Measurements from ENCODE around the gene SGCA. TPM values are rescaled to one million over a fixed set of nuclear protein-coding genes. Genes with fewer than 3 reads are reported as not detected.
A peak's percentile ranks its signal among the peaks of the same experiment; 100 is the strongest.

Gene SGCA
- polyA plus RNA-seq, 4 donors, result 0.82 to 1.2 (median 0.89) TPM

DNA sequence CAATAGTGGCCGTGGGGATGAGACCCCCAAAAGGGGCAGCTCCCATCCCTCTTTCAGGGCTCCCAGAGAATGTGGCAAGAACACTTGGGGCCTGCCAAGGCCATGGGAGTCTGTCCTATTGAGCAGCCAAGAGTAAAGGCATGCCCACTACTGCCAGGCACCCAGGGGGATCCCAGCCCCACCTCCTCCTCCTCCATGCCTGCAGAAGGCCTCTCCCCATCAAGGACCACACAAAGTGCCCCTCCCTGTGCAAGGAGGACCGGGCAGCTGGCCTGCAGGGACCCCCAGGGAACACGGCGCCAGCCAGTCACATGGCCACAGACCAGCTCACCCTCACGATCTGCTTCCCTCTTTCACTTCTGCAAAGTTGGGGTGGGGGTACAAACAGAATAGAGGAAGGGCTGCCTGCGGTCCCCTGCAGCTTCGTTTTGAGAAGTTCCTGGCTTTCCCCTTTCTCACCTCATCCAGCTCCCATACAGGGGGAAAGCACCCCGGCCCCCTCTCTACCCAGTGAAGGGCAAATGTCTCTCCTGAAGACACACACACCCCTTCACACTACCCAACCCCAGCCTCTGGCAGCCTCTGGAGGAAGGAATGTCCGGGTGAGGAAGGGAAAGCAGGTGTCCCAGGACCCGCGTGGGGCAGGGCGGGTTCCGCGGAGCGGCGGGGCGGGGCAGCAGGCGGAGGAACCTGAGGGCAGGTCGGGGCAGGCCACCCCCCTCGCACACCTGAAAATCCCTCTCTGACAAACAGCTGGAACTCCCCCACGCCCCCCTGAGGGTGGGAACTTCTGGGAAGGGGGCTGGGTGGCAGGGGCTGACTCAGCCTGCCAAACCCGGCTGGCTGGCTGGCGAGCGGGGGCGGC, 17.3 kb upstream of the SGCA start:
- no peak for DNase-seq (ENCODE audit: low read depth in 4 of 4, low spot score in 2 of 4)

DNA sequence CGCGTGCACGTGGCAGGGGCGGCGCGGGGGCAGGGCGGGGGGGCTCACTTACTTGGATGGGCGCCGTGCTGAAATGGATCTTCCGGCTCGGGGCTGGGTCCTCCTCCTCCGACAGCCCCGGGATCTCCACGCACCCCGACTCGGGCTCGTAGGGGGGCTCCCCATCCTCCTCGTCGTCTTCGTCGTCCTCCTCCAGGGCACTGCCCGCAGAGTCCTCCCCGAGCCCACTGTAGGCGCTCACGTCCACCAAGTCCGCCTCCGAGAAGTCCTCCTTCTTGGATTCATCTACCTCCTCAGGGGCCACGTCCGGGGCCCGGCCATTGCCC, 16.8 kb upstream of the SGCA start:
- DNase-seq (ENCODE audit: low read depth in 4 of 4, low spot score in 2 of 4), result no peak

DNA sequence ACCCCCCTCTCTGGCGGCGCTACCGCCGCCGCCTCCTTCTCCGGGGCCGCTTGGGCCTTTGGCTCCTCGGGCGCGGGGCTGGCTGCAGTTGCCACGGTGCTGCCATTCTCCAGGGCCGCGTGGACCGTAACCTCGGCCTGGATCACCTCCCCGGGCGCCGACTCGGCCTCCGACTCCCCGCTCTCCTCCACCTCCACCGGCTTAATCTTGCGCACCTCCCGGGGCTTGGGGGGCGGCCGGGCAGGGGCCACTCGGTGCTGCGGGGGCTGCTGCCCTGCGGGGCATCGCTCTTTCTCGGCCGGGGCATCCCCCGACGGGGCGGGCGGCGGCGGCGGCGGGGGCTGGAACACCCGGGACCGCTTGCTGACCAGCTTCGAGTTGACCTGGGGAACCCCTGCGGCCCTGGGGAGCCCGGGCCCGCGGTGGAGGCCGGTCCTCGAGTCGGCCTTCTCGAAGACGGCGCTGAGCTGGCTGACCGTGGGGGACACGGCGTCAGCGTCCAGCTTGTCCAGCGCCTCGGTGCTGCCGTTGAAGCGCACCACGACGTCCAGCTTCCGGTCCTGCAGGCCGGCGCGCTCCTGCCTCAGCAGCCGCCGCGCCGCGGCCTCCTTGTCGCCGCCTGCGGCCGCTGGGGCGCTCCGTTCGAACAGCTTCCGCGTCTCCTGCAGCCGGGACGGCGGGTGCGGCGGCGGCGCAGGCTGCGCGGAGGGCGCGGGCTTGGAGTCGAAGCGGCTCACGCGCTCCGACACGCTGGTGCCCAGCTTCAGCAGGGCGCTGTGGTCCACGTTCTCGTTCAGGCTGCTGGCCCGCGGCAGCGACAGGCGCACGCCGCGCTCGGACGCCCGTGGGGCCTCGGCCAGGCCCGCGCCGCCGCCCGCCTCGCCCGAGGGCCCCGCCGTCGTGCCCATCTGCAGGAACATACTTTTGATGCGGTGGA, 16.1 kb upstream of the SGCA start:
- no peak for DNase-seq (ENCODE audit: low read depth in 4 of 4, low spot score in 2 of 4)

DNA sequence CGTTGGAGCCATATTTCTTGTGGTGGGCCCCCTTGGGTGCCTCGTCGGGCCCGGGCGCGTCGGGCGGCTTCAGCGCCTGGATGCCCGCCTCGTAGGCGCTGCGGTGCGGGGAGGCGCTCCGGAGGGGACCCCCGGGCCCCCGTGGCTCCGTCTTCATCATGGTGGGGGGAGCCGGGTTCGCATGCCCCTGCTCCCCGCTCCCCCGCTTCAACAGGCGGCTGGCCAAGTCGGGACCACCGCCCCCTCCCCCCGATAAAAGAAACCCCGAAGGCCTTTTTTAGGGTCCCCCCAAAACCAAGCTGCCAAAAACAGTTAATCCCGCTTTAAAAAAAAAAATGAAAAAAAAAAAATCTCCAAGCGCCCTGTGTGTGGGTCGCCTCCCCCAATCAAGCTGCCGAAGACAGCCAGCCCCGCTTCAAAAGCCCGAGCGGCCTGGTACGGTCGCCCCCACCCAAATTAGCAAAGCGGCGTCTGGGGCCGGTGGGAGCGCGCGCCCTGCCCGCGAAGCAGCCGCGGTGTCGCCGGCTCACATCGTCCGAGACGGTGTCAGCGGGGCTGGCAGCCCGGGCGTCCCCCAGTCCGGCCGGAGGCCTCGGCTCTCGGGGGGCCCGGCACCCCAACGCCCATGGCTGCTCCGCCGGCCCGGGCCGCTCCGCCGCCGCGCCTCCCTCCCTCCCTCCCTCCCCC, 15.3 kb upstream of the SGCA start, which contains the start of gene PPP1R9B:
Gene PPP1R9B, minus strand, starts transcription at position 324 of the 687 bp plus-strand sequence. Its CDS starts 164 bp downstream, at position 160.
- no peak for DNase-seq (ENCODE audit: low read depth in 4 of 4, low spot score in 2 of 4)

DNA sequence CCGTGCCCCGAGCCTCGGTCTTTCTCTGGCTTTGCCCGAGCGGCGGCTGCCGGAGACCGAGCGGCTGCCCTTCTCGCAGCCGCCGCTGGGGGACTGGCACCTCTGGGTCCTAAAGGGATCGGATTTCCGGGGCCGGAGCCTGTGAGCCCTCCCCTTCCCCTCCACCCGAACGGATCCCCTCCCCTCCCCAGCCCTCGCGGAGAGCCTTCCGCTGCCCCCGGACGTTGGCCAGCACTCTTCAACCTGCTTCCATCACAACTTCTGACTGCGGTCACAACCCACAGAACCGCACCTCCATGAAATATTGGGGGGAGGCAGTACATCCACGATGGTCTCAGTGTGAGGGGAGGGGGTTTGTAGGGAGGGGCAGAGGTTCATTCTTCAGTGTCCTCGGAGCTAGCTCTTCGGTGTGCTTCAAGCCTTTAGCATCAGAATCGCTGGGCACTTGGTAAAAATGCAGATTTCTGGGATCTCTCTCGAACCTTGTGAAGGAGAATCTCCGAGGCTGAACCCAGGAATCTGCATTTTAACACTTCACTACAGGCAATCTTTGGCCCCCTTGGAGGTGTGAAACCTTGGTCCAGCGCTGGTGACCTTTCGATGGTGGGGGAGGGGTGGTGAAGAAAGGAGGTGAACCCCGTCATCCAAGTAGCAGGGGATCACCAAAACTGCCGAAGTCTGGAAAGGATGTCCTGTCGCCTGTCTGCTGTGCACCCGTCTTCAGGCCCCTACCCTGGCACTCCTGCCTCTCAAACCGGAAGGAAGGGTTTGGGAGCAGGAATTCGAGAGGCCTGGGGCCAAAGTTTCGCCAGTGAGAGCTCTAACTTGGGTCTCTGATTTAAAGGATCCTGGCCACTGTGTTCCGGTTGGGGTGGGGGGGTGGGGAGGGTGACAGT, 14.5 kb upstream of the SGCA start:
- DNase-seq (ENCODE audit: low read depth in 4 of 4, low spot score in 2 of 4), result peak in 2 of 4 donors; percentile 70 to 79

DNA sequence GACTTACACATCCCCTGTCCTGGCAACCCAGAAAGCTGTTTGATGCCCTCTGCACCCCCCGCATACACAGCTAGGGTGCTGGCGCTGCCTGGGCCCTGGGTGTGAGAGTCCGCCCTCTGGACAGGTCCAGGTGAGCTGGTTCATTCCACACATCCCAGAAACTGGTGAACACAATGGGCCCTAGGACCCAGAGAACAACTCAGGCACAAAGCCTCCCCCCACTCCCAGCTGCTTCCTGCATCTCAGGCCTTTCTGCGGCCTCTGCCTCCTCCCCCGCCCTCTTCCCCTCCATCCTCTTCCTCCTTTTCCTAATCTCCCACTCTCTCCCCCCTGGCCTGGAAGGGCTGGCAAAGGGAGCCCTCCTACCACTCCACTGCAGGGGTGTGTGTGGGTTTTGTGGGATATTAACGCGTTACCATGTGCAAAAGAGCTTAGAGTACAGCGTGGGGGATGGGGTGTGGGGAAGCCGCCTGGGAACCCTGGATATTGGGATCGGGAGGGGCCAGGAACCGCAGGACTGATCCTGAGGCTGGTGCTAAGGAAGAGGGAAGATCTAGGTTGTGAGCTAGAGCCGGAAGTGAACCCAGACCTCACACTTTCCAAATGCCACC, 13.8 kb upstream of the SGCA start:
- DNase-seq (ENCODE audit: low read depth in 4 of 4, low spot score in 2 of 4), result peak in 3 of 4 donors; percentile 81 to 89 (median 82)

DNA sequence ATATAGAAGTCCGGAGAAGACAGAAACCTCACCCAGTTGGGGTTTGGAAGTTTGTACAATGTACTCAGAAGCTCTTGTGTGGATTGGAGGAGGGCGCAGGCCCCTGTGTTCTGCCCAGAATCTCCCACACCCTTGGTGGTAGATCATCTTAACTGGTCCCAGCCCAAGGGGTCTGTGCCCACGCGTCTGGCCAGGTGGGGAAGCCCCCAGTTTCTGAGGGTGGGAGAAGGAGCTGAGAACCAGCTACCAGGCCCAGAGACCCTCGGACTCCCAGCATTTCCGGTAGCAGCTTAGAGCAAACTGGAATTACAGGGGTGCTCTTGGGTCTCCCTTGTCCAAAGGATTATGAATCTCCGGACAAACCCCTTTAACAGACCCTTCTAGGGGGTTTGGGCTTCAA, 13.1 kb upstream of the SGCA start:
- DNase-seq (ENCODE audit: low read depth in 4 of 4, low spot score in 2 of 4), result no peak

DNA sequence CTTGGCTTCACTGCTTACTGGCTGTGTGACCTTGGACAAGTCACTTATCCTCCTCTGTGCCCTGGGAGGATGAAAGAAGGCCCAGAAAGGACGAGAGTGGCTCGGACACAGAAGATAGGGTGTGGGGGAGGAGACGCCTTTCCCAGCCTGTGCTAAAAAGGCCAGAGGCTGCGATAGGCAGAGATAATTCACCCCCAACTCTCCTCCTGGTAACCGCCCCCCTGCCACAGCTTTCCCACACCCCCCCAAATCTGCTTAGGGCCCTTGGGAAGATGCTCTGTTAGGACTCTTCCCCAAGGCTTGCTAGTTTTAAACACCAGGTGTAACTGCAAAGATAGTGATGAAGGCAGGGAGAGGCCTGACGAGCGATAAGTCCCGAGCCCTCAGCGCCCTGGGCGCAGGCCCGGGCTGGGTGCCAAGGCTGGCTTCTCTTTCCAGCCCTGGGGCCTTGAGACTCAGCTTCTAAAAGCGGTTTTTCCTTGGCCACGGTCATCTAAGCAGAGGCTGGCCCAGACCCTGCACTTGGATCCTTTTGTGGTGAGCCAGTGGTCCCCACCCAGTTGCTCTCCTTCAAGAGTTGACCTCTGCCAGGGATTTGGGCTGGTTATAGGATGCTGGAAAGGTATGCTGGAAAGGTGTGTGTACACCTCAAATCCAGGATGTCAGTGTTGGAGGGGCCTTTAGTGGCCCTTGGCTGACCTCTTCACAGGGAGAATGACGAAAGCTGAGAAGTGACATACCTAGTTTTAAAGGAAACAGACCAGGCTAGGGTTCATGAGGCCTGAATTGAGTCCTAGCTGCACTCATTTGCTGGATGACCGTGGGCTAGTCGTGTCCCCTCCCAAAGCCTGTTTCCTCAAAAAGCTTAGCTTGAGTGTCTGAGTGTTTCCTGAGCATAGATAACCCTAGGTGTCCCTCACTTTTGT, 11.9 kb upstream of the SGCA start:
- no peak for DNase-seq (ENCODE audit: low read depth in 4 of 4, low spot score in 2 of 4)

DNA sequence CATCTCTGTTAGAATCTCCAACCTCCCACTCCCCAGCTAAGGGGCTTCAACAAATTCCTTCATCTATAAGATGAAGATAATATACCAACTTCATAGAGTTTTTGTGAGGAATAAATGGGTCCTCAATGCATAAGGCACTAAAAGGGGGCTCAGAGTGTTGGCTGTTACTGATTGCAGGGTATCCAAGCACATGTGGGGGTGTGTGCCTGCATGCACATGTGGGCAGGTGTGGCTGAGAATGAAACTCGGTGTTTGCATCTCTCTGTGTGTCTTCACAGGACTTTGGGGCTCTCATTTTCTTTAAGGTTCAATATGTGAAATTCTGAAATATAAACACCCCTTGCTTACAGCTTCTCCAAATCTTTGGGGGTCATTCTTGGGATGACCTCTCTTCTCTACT, 11.2 kb upstream of the SGCA start:
- no peak for DNase-seq (ENCODE audit: low read depth in 4 of 4, low spot score in 2 of 4)

DNA sequence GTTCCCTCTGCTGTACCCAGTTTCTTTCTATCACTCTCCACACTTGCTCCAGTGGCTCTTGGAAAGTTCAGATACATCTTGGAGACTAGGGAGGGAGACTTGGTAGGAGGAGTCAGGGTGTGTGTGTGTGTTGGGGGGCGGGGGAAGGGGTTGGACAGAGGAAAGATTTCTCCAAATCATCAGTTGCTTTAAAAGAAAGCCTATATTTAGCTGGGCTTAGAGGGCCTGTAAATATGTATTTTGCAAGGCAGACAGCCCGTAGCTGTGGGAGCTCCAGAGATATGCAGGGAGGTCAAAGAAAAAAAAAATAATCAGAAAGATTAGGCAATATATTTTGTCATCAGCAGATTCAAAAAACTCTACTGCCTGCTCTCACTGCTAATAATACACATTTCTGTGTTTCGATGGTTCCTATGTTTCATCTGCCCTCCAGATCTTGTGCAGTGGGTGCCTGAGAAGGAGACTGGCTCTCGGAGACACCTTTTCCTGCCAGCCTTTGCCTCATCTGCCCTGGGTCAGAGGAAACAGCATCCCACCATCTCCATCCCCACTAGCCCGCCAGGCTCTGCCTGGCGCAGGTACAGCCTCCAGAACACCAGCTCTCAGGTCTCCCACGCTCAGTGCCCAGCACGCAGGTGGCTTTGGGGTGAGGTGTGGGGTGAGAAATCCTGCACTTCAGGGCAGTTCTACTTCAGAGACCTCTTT, 10.5 kb upstream of the SGCA start:
- no peak for DNase-seq (ENCODE audit: low read depth in 4 of 4, low spot score in 2 of 4)

DNA sequence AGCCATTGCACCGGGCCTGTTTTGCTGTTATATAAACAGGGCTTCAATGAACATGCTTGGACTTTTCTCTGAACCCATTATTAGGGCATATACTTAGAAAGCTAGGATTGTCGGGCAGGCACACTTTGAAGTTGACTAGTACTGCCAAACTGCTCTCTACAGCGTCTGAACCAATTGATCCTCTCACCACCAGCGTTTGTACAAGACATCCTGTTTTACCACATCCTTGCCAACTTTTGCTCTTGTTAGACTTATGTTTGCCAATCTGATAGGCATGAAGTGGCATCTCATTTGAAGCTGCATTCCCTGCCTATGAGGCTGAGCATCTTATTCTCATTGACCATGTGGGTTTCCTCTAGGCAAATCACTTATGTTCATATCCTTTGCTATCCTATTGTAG, 7.9 kb upstream of the SGCA start:
- no peak for DNase-seq (ENCODE audit: low read depth in 4 of 4, low spot score in 2 of 4)

DNA sequence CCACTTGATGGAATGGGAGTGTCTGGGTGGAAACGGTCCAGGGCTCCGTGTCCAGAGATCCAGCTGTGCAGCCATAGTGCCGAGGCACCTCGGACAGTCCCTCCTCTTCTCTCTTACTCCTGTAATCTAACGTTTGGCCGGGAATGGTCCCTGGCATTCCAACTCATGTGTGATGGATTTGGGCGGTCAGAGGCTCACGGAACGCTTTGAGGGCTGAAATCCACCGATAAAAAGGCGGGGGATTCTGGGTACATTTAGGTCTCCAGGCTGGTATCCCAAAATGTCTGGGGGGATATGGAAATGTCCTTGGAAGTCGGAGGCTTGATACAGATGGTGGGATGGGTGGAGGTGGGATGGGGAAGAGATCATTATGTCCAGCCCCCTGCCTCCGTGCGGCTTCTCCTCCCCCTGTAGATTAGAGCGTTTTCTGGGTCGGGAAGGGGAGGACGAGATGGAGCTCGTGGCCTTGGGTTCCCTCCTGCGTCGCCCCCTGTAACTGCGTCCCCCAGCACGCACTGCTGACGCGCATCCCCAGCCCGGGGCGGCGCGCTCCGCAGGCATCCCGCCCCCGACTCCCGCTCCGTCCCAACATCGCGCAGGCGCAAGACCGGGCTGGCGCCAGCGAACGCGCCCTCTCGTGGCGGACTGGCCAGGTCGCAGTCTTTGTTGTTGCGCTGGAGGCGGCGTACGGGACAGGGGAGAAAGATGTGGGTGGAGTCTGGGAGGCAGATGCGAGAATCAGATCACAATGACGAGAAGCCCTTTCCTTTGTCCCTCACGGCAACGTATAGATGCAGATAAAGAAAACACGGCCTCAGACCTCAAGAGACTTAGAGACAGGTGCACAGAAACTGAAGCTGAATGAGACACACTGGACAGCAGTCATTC, 4.5 kb upstream of the SGCA start:
- DNase-seq (ENCODE audit: low read depth in 4 of 4, low spot score in 2 of 4), result peak; percentile 74 to 91 (median 85)

DNA sequence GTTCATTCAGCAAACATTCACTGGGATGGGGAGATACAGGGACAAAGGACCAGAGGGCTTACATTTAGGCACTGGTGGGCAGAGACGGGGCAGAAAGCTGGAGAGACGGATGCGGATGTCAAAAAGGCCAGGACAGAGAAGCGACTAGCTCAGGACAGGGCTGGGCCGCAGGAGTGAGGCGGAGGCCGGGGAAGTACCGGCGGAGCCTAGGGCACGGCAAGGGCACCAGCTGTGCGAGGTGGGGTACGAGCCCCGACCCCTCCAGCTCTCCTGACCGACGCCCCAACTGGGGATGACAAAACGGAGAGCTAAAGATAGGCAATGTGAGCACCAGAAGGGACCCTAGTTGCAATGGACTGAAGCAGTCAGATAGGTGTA, 3.9 kb upstream of the SGCA start:
- DNase-seq (ENCODE audit: low read depth in 4 of 4, low spot score in 2 of 4), result no peak

DNA sequence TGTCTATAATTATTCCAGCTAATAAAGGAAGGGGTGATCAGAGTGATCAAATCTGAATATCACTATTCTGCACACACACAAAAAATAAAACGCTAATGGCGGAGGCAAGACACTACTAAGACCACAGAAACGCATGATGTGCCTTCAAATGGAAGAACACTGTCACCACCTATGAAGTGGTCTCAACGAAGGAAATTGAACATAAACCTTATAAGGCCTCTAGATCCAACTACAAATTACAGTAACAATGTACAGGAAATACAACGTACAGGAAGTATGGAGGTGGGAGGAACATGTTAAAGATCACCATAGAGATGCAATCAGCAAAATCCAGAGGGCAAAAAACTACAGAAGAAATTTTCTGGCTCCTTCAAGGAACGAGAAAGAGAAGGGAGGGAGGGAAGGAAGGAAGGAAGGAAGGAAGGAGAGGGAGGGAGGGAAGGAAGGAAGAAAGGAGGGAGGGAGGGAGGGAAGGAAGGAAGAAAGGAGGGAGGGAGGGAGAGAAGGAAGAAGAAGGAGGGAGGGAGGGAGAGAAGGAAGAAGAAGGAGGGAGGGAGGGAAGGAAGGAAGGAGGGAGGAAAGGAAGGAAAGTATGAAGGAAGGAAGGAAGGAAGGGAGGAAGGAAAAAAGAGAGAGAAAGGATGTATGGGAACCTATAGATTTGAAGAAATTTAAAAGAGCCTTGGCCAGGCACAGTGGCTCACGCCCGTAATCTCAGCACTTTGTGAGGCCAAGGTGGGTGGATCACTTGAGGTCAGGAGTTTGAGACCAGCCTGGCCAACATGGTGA, 3.1 kb upstream of the SGCA start:
- DNase-seq (ENCODE audit: low read depth in 4 of 4, low spot score in 2 of 4), result no peak

DNA sequence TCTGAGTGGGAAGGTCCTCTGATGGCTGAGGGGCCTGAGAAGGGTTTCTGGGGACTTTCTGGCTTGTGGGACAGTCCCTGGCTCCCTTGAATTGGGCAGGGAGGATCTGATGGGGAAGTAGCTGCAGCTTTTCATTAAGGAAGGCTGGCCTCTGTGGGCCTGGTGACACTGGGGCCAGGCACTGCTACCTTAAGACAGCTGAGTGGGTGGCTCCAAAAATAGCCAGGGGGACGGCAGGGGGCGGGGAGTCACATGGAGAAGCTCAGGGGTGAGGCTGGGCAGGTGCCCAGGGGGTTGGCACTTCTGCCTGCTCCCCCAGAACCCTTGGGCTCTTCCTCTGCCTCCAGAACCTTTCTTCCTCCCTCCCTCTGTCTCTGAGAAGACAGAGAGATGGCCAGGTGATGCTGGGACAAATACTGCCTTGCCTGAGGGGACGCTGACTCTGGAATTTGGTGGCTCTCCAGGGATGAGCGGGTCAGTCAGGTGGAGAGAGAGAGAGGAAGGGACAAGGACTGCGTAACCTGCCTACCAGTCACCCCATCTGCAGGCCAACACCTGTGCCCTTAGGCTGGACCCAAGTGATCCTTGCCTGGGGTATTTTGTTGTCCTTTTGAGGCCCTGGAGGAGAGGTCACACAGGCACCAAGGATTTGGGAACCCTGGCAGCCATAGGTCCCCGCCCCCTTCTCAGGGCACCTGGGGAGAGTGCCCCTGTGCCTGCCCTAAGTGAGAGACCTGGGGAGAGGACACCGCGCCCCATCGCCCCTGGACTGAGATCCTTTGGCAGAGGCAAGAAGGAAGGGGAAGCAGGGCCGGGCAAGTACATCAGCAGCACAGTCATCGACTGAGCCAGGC, 1.7 kb upstream of the SGCA start:
- no peak for DNase-seq (ENCODE audit: low read depth in 4 of 4, low spot score in 2 of 4)
